T-helper 2 cell treated with Interferon-gamma antibody and Interleukin-4, amounts not matched to agents 5 μg/mL and 100 μg/mL, for 36 hours (primary cell): ENCODE data around the gene TMEFF2.
A peak's percentile ranks its signal among the peaks of the same experiment; 100 is the strongest.
"Not testable (repeated sequence)": the region's sequence is repeated elsewhere in the genome, so short reads cannot be mapped to it uniquely, and the experiment has no call there.

Source experiments
- DNase-seq: peaks from one replicate; pipeline ENCODE4 v3.0.0; 2021; ENCODE audit warnings: low spot score
- H3K27ac Mint-ChIP-seq: one replicate; pipeline ENCODE4 v1.8.0; 2021; ENCODE audit warnings: mild to moderate bottlenecking, mixed read lengths
- H3K27me3 Mint-ChIP-seq: one replicate; pipeline ENCODE4 v1.8.0; 2021; ENCODE audit warnings: low read depth, mixed read lengths
- H3K36me3 Mint-ChIP-seq: one replicate; pipeline ENCODE4 v1.8.0; 2021; ENCODE audit warnings: low read depth, mixed read lengths
- H3K4me1 Mint-ChIP-seq: one replicate; pipeline ENCODE4 v1.8.0; 2021; ENCODE audit warnings: low read depth, mixed read lengths
- H3K4me3 Mint-ChIP-seq: one replicate; pipeline ENCODE4 v1.8.0; 2022; ENCODE audit warnings: mild to moderate bottlenecking, moderate library complexity, mixed read lengths
- H3K9me3 Mint-ChIP-seq: one replicate; pipeline ENCODE4 v1.8.0; 2021; ENCODE audit warnings: mixed read lengths

The TMEFF2 gene

GRCh38 chr2:191938779-191939178 lies 256.0 kb downstream of the TMEFF2 start:
- H3K27ac Mint-ChIP-seq, result no peak overlapping the region
- no peak for DNase-seq
- no peaks in the 10 kb centered on the region for H3K36me3 Mint-ChIP-seq
- no peaks in the 10 kb centered on the region for H3K9me3 Mint-ChIP-seq
- H3K27me3 Mint-ChIP-seq, result peaks cover 7% of the 10 kb centered on the region
- H3K4me3 Mint-ChIP-seq, result no peak overlapping the region
- no peaks in the 10 kb centered on the region for H3K4me1 Mint-ChIP-seq

- peaks cover 7% of the 10 kb centered on the region for H3K27me3 Mint-ChIP-seq
- H3K36me3 Mint-ChIP-seq, result no peaks in the 10 kb centered on the region
- no peak overlapping the region for H3K27ac Mint-ChIP-seq
- H3K4me3 Mint-ChIP-seq, result no peak overlapping the region
- H3K4me1 Mint-ChIP-seq, result no peaks in the 10 kb centered on the region
- no peak for DNase-seq
- H3K9me3 Mint-ChIP-seq, result no peaks in the 10 kb centered on the region
Measured at GRCh38 chr2:191936882-191937405, 257.8 kb downstream of the TMEFF2 start.

GRCh38 chr2:191935247-191935646 lies 259.5 kb downstream of the TMEFF2 start:
- Mint-ChIP-seq H3K27me3 (peaks cover 7% of the 10 kb centered on the region), H3K27ac (no peak overlapping the region), H3K4me1 (no peaks in the 10 kb centered on the region), H3K36me3 (no peaks in the 10 kb centered on the region), H3K9me3 (no peaks in the 10 kb centered on the region), H3K4me3 (no peak overlapping the region)
- DNase-seq, result no peak

GRCh38 chr2:191933307-191934105 lies 261.2 kb downstream of the TMEFF2 start:
- no peaks in the 10 kb centered on the region for H3K4me1 Mint-ChIP-seq
- no peaks in the 10 kb centered on the region for H3K36me3 Mint-ChIP-seq
- H3K4me3 Mint-ChIP-seq, result no peak overlapping the region
- H3K27ac Mint-ChIP-seq, result no peak overlapping the region
- no peaks in the 10 kb centered on the region for H3K9me3 Mint-ChIP-seq
- H3K27me3 Mint-ChIP-seq, result peaks cover 7% of the 10 kb centered on the region
- peak; percentile 16 for DNase-seq

GRCh38 chr2:191932286-191932685 lies 262.4 kb downstream of the TMEFF2 start:
- Mint-ChIP-seq H3K27ac (no peak overlapping the region), H3K9me3 (no peaks in the 10 kb centered on the region), H3K4me1 (no peaks in the 10 kb centered on the region), H3K36me3 (no peaks in the 10 kb centered on the region), H3K27me3 (peaks cover 5% of the 10 kb centered on the region), H3K4me3 (no peak overlapping the region)
- no peak for DNase-seq

- no peaks in the 10 kb centered on the region for H3K4me1 Mint-ChIP-seq
- peaks cover 5% of the 10 kb centered on the region for H3K27me3 Mint-ChIP-seq
- H3K36me3 Mint-ChIP-seq, result no peaks in the 10 kb centered on the region
- no peak overlapping the region for H3K4me3 Mint-ChIP-seq
- H3K9me3 Mint-ChIP-seq, result no peaks in the 10 kb centered on the region
- DNase-seq, result no peak
- H3K27ac Mint-ChIP-seq, result no peak overlapping the region
Measured at GRCh38 chr2:191931329-191931728, 263.4 kb downstream of the TMEFF2 start.

- DNase-seq, result no peak
- Mint-ChIP-seq H3K36me3 (no peaks in the 10 kb centered on the region), H3K9me3 (no peaks in the 10 kb centered on the region), H3K4me1 (no peaks in the 10 kb centered on the region), H3K27ac (no peak overlapping the region), H3K4me3 (no peak overlapping the region), H3K27me3 (peaks cover 2% of the 10 kb centered on the region)
Measured at GRCh38 chr2:191930205-191930604, 264.5 kb downstream of the TMEFF2 start.

- H3K9me3 Mint-ChIP-seq, result no peaks in the 10 kb centered on the region
- DNase-seq, result no peak
- peaks cover 4% of the 10 kb centered on the region for H3K27me3 Mint-ChIP-seq
- H3K4me3 Mint-ChIP-seq, result no peak overlapping the region
- H3K36me3 Mint-ChIP-seq, result no peaks in the 10 kb centered on the region
- no peaks in the 10 kb centered on the region for H3K4me1 Mint-ChIP-seq
- H3K27ac Mint-ChIP-seq, result no peak overlapping the region
Measured at GRCh38 chr2:191929288-191929687, 265.4 kb downstream of the TMEFF2 start.

- no peak overlapping the region for H3K27ac Mint-ChIP-seq
- DNase-seq, result no peak
Measured at GRCh38 chr2:191927991-191928390, 266.7 kb downstream of the TMEFF2 start.

GRCh38 chr2:191927319-191927867 lies 267.3 kb downstream of the TMEFF2 start:
- no peak for DNase-seq
- H3K4me1 Mint-ChIP-seq, result no peaks in the 10 kb centered on the region
- H3K27ac Mint-ChIP-seq, result no peak overlapping the region
- H3K27me3 Mint-ChIP-seq, result peaks cover 2% of the 10 kb centered on the region
- no peaks in the 10 kb centered on the region for H3K36me3 Mint-ChIP-seq
- no peak overlapping the region for H3K4me3 Mint-ChIP-seq
- no peaks in the 10 kb centered on the region for H3K9me3 Mint-ChIP-seq

More at GRCh38 chr2:191927991-191928390, 266.7 kb downstream of the TMEFF2 start:
- Mint-ChIP-seq H3K4me1 (no peaks in the 10 kb centered on the region), H3K27me3 (peaks cover 2% of the 10 kb centered on the region), H3K36me3 (no peaks in the 10 kb centered on the region), H3K4me3 (no peak overlapping the region), H3K9me3 (no peaks in the 10 kb centered on the region)

GRCh38 chr2:191926671-191927070 lies 268.1 kb downstream of the TMEFF2 start:
- H3K4me3 Mint-ChIP-seq, result no peak overlapping the region
- no peak overlapping the region for H3K27ac Mint-ChIP-seq
- no peaks in the 10 kb centered on the region for H3K4me1 Mint-ChIP-seq
- no peaks in the 10 kb centered on the region for H3K36me3 Mint-ChIP-seq
- no peaks in the 10 kb centered on the region for H3K9me3 Mint-ChIP-seq
- H3K27me3 Mint-ChIP-seq, result peaks cover 2% of the 10 kb centered on the region
- DNase-seq, result no peak

GRCh38 chr2:191923652-191923997 lies 271.1 kb downstream of the TMEFF2 start:
- no peak overlapping the region for H3K4me3 Mint-ChIP-seq
- peaks cover 2% of the 10 kb centered on the region for H3K27me3 Mint-ChIP-seq
- no peak for DNase-seq
- no peaks in the 10 kb centered on the region for H3K9me3 Mint-ChIP-seq
- H3K4me1 Mint-ChIP-seq, result no peaks in the 10 kb centered on the region
- no peak overlapping the region for H3K27ac Mint-ChIP-seq
- no peaks in the 10 kb centered on the region for H3K36me3 Mint-ChIP-seq

GRCh38 chr2:191922736-191923651 lies 271.7 kb downstream of the TMEFF2 start:
- Mint-ChIP-seq H3K36me3 (no peaks in the 10 kb centered on the region), H3K4me1 (no peaks in the 10 kb centered on the region), H3K27me3 (peaks cover 2% of the 10 kb centered on the region), H3K27ac (no peak overlapping the region), H3K9me3 (no peaks in the 10 kb centered on the region), H3K4me3 (no peak overlapping the region)
- no peak for DNase-seq

- DNase-seq, H3K4me3 Mint-ChIP-seq, H3K27me3 Mint-ChIP-seq, H3K27ac Mint-ChIP-seq, H3K9me3 Mint-ChIP-seq, H3K36me3 Mint-ChIP-seq, H3K4me1 Mint-ChIP-seq: not testable (repeated sequence)
Measured at GRCh38 chr2:191921650-191922049, 273.1 kb downstream of the TMEFF2 start.
